DOHH2 (cell line): ENCODE measurements around the gene ANKS4B.

Source experiments
- H3F3A ChIP-seq: fragments of 200-600 bp; sonication (generic), shearing (Covaris generic); 2 replicates; pipeline ENCODE4 v1.6.0; 2016; ENCODE audit warnings: antibody characterized with exemption, mild to moderate bottlenecking; ENCODE audit not compliant: control insufficient read depth, insufficient read depth
- H3K27ac ChIP-seq: fragments of 200-600 bp; sonication (generic); 2 replicates; pipeline ENCODE4 v1.5.1; 2014; ENCODE audit warnings: low read depth, mild to moderate bottlenecking, low read length, moderate library complexity
- H3K27me3 ChIP-seq: fragments of 200-600 bp; sonication (generic); 2 replicates; pipeline ENCODE4 v1.6.1; 2014; ENCODE audit warnings: mild to moderate bottlenecking, low read length, mixed read lengths; ENCODE audit not compliant: control insufficient read depth
- H3K36me3 ChIP-seq: fragments of 200-600 bp; sonication (generic); 2 replicates; pipeline ENCODE4 v1.6.1; 2014; ENCODE audit warnings: mild to moderate bottlenecking, low read length, moderate library complexity, mixed read lengths; ENCODE audit not compliant: control insufficient read depth
- H3K4me1 ChIP-seq: fragments of 200-600 bp; sonication (generic); 2 replicates; pipeline ENCODE4 v1.6.1; 2014; ENCODE audit warnings: mild to moderate bottlenecking, low read length, mixed read lengths; ENCODE audit not compliant: control insufficient read depth
- H3K4me2 ChIP-seq: fragments of 200-600 bp; sonication (generic); 2 replicates; pipeline ENCODE4 v1.6.0; 2014; ENCODE audit warnings: mild to moderate bottlenecking, low read length, moderate library complexity
- H3K4me3 ChIP-seq: fragments of 200-600 bp; sonication (generic); 2 replicates; pipeline ENCODE4 v1.5.1; 2014; ENCODE audit warnings: mild to moderate bottlenecking, low read length, mixed read lengths
- H3K79me2 ChIP-seq: fragments of 200-600 bp; sonication (generic); 2 replicates; pipeline ENCODE4 v1.6.1; 2014; ENCODE audit warnings: mild to moderate bottlenecking, low read length, mixed read lengths; ENCODE audit not compliant: control insufficient read depth
- H3K9me2 ChIP-seq: fragments of 200-600 bp; sonication (generic); replicated peaks from 2 replicates; pipeline ENCODE4 v1.6.1; 2014; ENCODE audit warnings: mild to moderate bottlenecking, low read length, mixed read lengths; ENCODE audit not compliant: control insufficient read depth
- H3K9me3 ChIP-seq: fragments of 200-600 bp; sonication (generic); 2 replicates; pipeline ENCODE4 v1.6.1; 2014; ENCODE audit warnings: antibody characterized with exemption, low read length, mixed read lengths; ENCODE audit not compliant: control insufficient read depth, insufficient read depth
- H4K20me1 ChIP-seq: fragments of 200-600 bp; sonication (generic); 2 replicates; pipeline ENCODE4 v1.6.0; 2014; ENCODE audit warnings: low read depth, mild to moderate bottlenecking, antibody characterized with exemption, low read length, moderate library complexity; ENCODE audit not compliant: control insufficient read depth, insufficient read depth
- CTCF ChIP-seq: fragments of 200-600 bp; sonication (generic); IDR thresholded peaks from one replicate; pipeline ENCODE4 v1.5.1; 2014; ENCODE audit warnings: antibody characterized with exemption, mild to moderate bottlenecking, low read depth, low read length; ENCODE audit not compliant: poor library complexity, severe bottlenecking
- EZH2phosphoT487 ChIP-seq: fragments of 200-600 bp; sonication (generic); IDR thresholded peaks from 2 replicates; pipeline ENCODE4 v1.6.1; 2017; ENCODE audit warnings: borderline replicate concordance, mild to moderate bottlenecking, antibody characterized with exemption, low read length, moderate library complexity, mixed read lengths

ANKS4B gene

GRCh38 chr16:21279501-21279900, 46.0 kb downstream of the ANKS4B start:
- H3K27me3 ChIP-seq: peaks cover 57% of the 10 kb centered on the region
- no peaks in the 10 kb centered on the region for H4K20me1 ChIP-seq
- no peaks in the 10 kb centered on the region for H3K9me2 ChIP-seq
- no peak overlapping the region for H3K27ac ChIP-seq
- H3K4me3 ChIP-seq: no peak overlapping the region
- H3K4me2 ChIP-seq: no peak overlapping the region
- H3K79me2 ChIP-seq: no peaks in the 10 kb centered on the region
- H3K4me1 ChIP-seq: peaks cover 12% of the 10 kb centered on the region
- no peak for TF ChIP-seq CTCF
- no peak for TF ChIP-seq EZH2phosphoT487
- no peaks in the 10 kb centered on the region for H3F3A ChIP-seq
- H3K36me3 ChIP-seq: no peaks in the 10 kb centered on the region
- H3K9me3 ChIP-seq: peaks cover 4% of the 10 kb centered on the region

DNA sequence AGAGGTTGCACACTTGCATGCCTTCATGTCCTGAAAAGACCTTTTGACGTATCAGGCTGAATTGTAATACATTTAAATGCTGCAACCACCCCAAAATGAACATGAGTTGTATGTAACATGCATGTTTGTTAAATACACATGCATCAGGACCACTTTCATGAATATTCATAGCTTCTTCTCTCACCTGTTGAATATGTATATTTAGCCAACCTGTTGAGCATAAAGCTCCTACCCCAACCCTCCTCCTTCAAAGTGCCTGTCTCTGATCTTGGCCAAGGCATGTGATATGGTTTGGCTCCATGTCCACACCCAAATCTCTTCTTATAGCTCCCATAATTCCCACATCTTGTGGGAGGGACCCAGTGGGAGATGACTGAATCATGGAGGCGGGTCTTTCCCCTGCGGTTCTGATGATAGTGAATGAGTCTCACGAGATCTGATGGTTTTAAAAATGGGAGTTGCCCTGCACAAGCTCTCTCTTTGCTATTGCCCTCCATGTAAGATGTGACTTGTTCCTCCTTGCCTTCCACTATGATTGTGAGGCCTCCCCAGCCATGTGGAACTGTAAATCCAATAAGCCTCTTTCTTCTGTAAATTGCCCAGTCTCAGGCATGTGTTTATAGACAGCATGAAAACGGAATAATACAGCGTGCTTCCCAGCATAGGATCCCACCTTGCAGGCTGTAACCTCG, 48.3 kb downstream of the ANKS4B start:
- Histone ChIP-seq H3K4me3 (no peak overlapping the region), H3K27me3 (peaks cover 54% of the 10 kb centered on the region), H3K9me3 (peaks cover 5% of the 10 kb centered on the region), H3K36me3 (no peaks in the 10 kb centered on the region), H3F3A (no peaks in the 10 kb centered on the region), H3K9me2 (no peaks in the 10 kb centered on the region), H3K4me2 (no peak overlapping the region), H3K79me2 (no peaks in the 10 kb centered on the region), H4K20me1 (no peaks in the 10 kb centered on the region), H3K27ac (no peak overlapping the region), H3K4me1 (peaks cover 6% of the 10 kb centered on the region; the same call in 1 of the 2 replicates)
- no peak for TF ChIP-seq CTCF
- TF ChIP-seq EZH2phosphoT487: no peak

DNA sequence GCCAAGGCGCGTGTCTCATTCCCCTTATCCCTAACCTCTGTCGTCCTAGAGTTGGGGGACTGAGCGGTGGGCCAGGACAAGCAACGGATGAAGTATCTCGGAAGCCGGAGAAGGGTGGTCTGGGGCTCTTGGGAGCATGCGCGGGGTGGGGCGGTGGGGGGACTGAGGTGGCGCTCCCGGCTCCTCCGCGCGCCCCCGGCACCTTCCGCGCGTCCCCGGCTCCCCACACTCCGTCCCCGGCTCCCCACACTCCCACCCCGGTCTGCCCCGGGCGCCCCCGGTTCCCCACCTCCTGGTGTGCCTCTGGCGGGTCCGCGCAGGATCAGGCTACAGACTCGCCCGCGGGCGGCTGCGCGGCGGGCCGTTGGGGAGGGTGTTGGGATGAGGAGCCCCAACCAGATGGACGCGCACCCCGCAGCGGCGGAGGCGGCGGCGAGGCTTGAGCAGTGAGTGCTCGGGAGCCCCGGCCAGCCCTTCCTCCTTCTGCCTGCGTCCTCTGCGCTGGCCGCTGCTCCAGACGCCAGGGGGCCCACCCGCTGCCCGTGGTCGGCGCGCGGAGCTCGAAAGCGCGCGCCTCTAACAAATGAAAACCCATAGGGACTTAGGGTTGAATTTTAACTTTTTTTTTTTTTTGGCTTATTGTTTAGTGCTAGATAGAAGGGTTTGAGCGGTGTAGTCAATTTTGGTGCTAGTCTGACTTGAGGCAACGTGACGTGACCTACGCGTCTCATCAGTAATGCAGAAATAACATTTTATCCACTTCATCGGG, 50.2 kb downstream of the ANKS4B start:
- Histone ChIP-seq H3K27me3 (peaks cover 36% of the 10 kb centered on the region), H3K4me1 (no peaks in the 10 kb centered on the region), H4K20me1 (no peaks in the 10 kb centered on the region), H3K27ac (no peak overlapping the region), H3K9me2 (no peaks in the 10 kb centered on the region), H3K4me2 (no peak overlapping the region), H3F3A (no peaks in the 10 kb centered on the region), H3K36me3 (no peaks in the 10 kb centered on the region), H3K4me3 (no peak overlapping the region), H3K9me3 (peaks cover 5% of the 10 kb centered on the region), H3K79me2 (no peaks in the 10 kb centered on the region)
- no peak for TF ChIP-seq EZH2phosphoT487
- TF ChIP-seq CTCF: no peak
